HG03354 (cell line): ENCODE measurements around the gene CAPZB.

Source experiments
- ATAC-seq: cut with Tn5 transposase; IDR thresholded peaks from one replicate; pipeline ENCODE4 v1.9.1; 2021; ENCODE audit warnings: mild to moderate bottlenecking; ENCODE audit not compliant: unreplicated experiment, poor library complexity, severe bottlenecking

CAPZB gene

GRCh38 chr1:19397217-19397945 lies 88.0 kb downstream of the CAPZB start:
- ATAC-seq, result no peak

GRCh38 chr1:19396280-19396679 lies 89.1 kb downstream of the CAPZB start:
- ATAC-seq, result no peak

- ATAC-seq, result no peak
These were observed 89.6 kb downstream of the CAPZB start for GRCh38 chr1:19395678-19396192.

GRCh38 chr1:19393046-19393445 lies 92.3 kb downstream of the CAPZB start:
- no peak for ATAC-seq

- ATAC-seq, result no peak
These were observed 93.1 kb downstream of the CAPZB start for GRCh38 chr1:19392221-19392620.

- peak; percentile 15 for ATAC-seq
These were observed 93.8 kb downstream of the CAPZB start for GRCh38 chr1:19391596-19391981.

GRCh38 chr1:19390901-19391595 lies 94.3 kb downstream of the CAPZB start:
- ATAC-seq, result peak; percentile 78

GRCh38 chr1:19390166-19390850 lies 95.0 kb downstream of the CAPZB start:
- ATAC-seq, result peak; percentile 3

GRCh38 chr1:19388980-19389379 lies 96.4 kb downstream of the CAPZB start:
- ATAC-seq, result no peak

- ATAC-seq, result no peak
These were observed 98.3 kb downstream of the CAPZB start for GRCh38 chr1:19387045-19387467.

GRCh38 chr1:19385869-19386591 lies 99.3 kb downstream of the CAPZB start:
- ATAC-seq, result no peak

- ATAC-seq, result no peak
These were observed 100.1 kb downstream of the CAPZB start for GRCh38 chr1:19385221-19385620.

GRCh38 chr1:19384772-19385187 lies 100.6 kb downstream of the CAPZB start:
- ATAC-seq, result no peak

- no peak for ATAC-seq
These were observed 101.2 kb downstream of the CAPZB start for GRCh38 chr1:19384113-19384512.

GRCh38 chr1:19382222-19382621 lies 103.1 kb downstream of the CAPZB start:
- no peak for ATAC-seq

- no peak for ATAC-seq
These were observed 104.1 kb downstream of the CAPZB start for GRCh38 chr1:19381261-19381660.

- no peak for ATAC-seq
These were observed 107.3 kb downstream of the CAPZB start for GRCh38 chr1:19377812-19378718.

GRCh38 chr1:19376428-19377372 lies 108.6 kb downstream of the CAPZB start:
- no peak for ATAC-seq
